WTC11 (cell line): Measurements from ENCODE around the gene LHX5. TPM values are rescaled to one million over a fixed set of nuclear protein-coding genes. Genes with fewer than 3 reads are reported as not detected.

Experiments
- ATAC-seq: fragments of 200-7000 bp; cut with Tn5 transposase; 2 replicates; pipeline ENCODE4 v1.10.0; 2021; ENCODE audit warnings: mild to moderate bottlenecking, moderate library complexity
- CTCF ChIA-PET: fragments of 300-600 bp; sonication (Branson Sonifier 250); formaldehyde crosslinking; loops from one replicate; lab custom pipeline; 2021; ENCODE audit warnings: antibody characterized with exemption; lab: Charles Lee
- POLR2A ChIA-PET: fragments of 350-600 bp; sonication (Branson Sonifier 250); formaldehyde crosslinking; loops from one replicate; lab custom pipeline; 2021; ENCODE audit warnings: antibody characterized with exemption; lab: Charles Lee
- DNase-seq: peaks from one replicate; pipeline ENCODE4 v3.0.0; 2021; ENCODE audit warnings: low spot score
- H3K27ac Mint-ChIP-seq: 2 replicates; pipeline ENCODE4 v1.8.0; 2021; ENCODE audit warnings: mixed read lengths
- H3K27me3 Mint-ChIP-seq: 2 replicates; pipeline ENCODE4 v1.8.0; 2021; ENCODE audit warnings: low read depth, mild to moderate bottlenecking, moderate library complexity, mixed read lengths
- H3K36me3 Mint-ChIP-seq: 2 replicates; pipeline ENCODE4 v1.8.0; 2021; ENCODE audit warnings: mixed read lengths
- H3K4me1 Mint-ChIP-seq: 2 replicates; pipeline ENCODE4 v1.8.0; 2022; ENCODE audit warnings: mixed read lengths
- H3K4me3 Mint-ChIP-seq: 2 replicates; pipeline ENCODE4 v1.8.0; 2021; ENCODE audit warnings: mild to moderate bottlenecking, moderate library complexity, mixed read lengths
- H3K9me3 Mint-ChIP-seq: 2 replicates; pipeline ENCODE4 v1.8.0; 2021; ENCODE audit warnings: mixed read lengths
- CREM ChIP-seq: sonication (generic); formaldehyde crosslinking; IDR thresholded peaks from 2 replicates; pipeline ENCODE4 v1.8.1; 2022; ENCODE audit warnings: mild to moderate bottlenecking, missing genetic modification reagents, moderate library complexity
- FOXK1 ChIP-seq: sonication (generic); formaldehyde crosslinking; IDR thresholded peaks from 2 replicates; pipeline ENCODE4 v1.8.0; 2022; ENCODE audit warnings: mild to moderate bottlenecking, moderate library complexity, missing genetic modification reagents
- GTF2I ChIP-seq: fragments of 250-450 bp; sonication (Bioruptor Pico); conservative IDR thresholded peaks from 2 replicates; pipeline ENCODE4 v1.4.0; 2021; ENCODE audit warnings: mild to moderate bottlenecking
- HMGA2 ChIP-seq: fragments of 250-450 bp; sonication (Bioruptor Pico); IDR thresholded peaks from 2 replicates; pipeline ENCODE4 v1.4.0; 2021; ENCODE audit warnings: mild to moderate bottlenecking, moderate library complexity
- IRF2 ChIP-seq: sonication (generic); formaldehyde crosslinking; IDR thresholded peaks from 2 replicates; pipeline ENCODE4 v1.8.0; 2022; ENCODE audit warnings: low read depth, missing genetic modification reagents, borderline replicate concordance
- JAZF1 ChIP-seq: fragments of 250-450 bp; sonication (Bioruptor Pico); IDR thresholded peaks from 2 replicates; pipeline ENCODE4 v1.9.0; 2021; ENCODE audit warnings: moderate library complexity, mild to moderate bottlenecking, inconsistent platforms
- MYBL2 ChIP-seq: sonication (generic); formaldehyde crosslinking; IDR thresholded peaks from 2 replicates; pipeline ENCODE4 v1.8.1; 2023; ENCODE audit warnings: mild to moderate bottlenecking, moderate library complexity, missing genetic modification reagents
- NFATC4 ChIP-seq: fragments of 250-450 bp; sonication (Bioruptor Pico); IDR thresholded peaks from 2 replicates; pipeline ENCODE4 v1.9.0; 2021; ENCODE audit warnings: mild to moderate bottlenecking
- NR2C2 ChIP-seq: sonication (generic); formaldehyde crosslinking; IDR thresholded peaks from 2 replicates; pipeline ENCODE4 v1.8.0; 2022; ENCODE audit warnings: mild to moderate bottlenecking, missing genetic modification reagents
- OVOL2 ChIP-seq: fragments of 250-450 bp; sonication (Bioruptor Pico); IDR thresholded peaks from 2 replicates; pipeline ENCODE4 v1.9.0; 2021; ENCODE audit warnings: mild to moderate bottlenecking, borderline replicate concordance
- RELA ChIP-seq: sonication (generic); formaldehyde crosslinking; IDR thresholded peaks from 2 replicates; pipeline ENCODE4 v1.8.1; 2022; ENCODE audit warnings: missing genetic modification reagents, mild to moderate bottlenecking, borderline replicate concordance
- SOX15 ChIP-seq: fragments of 250-450 bp; sonication (Bioruptor Pico); IDR thresholded peaks from 2 replicates; pipeline ENCODE4 v1.9.0; 2021; ENCODE audit warnings: mild to moderate bottlenecking
- TEAD1 ChIP-seq: sonication (generic); formaldehyde crosslinking; IDR thresholded peaks from 2 replicates; pipeline ENCODE4 v1.8.0; 2022; ENCODE audit warnings: mild to moderate bottlenecking, missing genetic modification reagents
- TEAD4 ChIP-seq: sonication (generic); formaldehyde crosslinking; IDR thresholded peaks from 2 replicates; pipeline ENCODE4 v1.8.0; 2022; ENCODE audit warnings: mild to moderate bottlenecking, missing genetic modification reagents
- ZNF138 ChIP-seq: sonication (generic); formaldehyde crosslinking; conservative IDR thresholded peaks from 2 replicates; pipeline ENCODE4 v1.8.1; 2022; ENCODE audit warnings: mild to moderate bottlenecking, moderate library complexity, missing genetic modification reagents
- ZNF416 ChIP-seq: fragments of 250-450 bp; sonication (Bioruptor Pico); IDR thresholded peaks from 2 replicates; pipeline ENCODE4 v1.9.0; 2021; ENCODE audit warnings: mild to moderate bottlenecking, inconsistent platforms
- ZNF671 ChIP-seq: fragments of 250-450 bp; sonication (Bioruptor Pico); IDR thresholded peaks from 2 replicates; pipeline ENCODE4 v1.8.0; 2021; ENCODE audit warnings: mild to moderate bottlenecking
- total RNA-seq: library from RNA; stranded (reverse); gene quantifications from 3 replicates; pipeline ENCODE4 v1.2.3, GENCODE V29; 2021
- TF ChIP-seq, protein P1 (sequence below): sonication (generic); formaldehyde crosslinking; IDR thresholded peaks from 2 replicates; pipeline ENCODE4 v1.8.1; 2023; ENCODE audit warnings: mild to moderate bottlenecking, missing genetic modification reagents
- TF ChIP-seq, protein P2 (sequence below): sonication (generic); formaldehyde crosslinking; IDR thresholded peaks from 2 replicates; pipeline ENCODE4 v1.8.0; 2023; ENCODE audit warnings: missing genetic modification reagents, mild to moderate bottlenecking, borderline replicate concordance
- TF ChIP-seq, protein P3 (sequence below): fragments of 250-450 bp; sonication (Bioruptor Pico); IDR thresholded peaks from 2 replicates; pipeline ENCODE4 v1.9.0; 2021; ENCODE audit warnings: mild to moderate bottlenecking

Gene LHX5
- total RNA-seq, 1 experiment from 2014 or later, result 3.0 TPM

DNA sequence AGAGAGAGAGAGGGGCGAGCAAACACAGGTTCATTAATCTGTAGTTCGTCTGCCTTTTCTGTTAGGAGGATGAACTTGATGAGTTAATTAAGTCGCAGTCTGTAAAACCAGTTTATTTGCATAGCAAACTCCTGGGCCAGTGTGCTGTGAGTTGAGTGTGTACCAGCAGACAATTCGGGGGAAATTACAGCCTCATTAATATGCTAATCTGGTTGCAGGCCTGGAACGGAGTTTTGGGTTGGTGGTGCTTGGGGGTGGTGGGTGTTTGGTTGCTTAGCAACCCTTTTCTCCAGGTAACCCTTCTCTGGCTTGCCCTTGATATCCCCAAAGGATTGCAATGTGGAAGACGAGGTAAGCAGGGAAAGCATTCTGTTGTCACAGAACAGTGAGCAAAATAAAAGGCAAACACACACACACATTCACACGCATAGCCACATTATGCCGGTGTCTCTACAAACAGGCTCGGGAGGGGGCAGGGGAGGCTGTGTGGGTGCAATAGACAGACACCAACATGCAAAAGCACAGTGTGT is 29.2 kb upstream of the LHX5 start (continued):
- no peak for TF ChIP-seq NR2C2 (CRISPR knock-in tag)
- no peak for TF ChIP-seq HMGA2 (CRISPR knock-in tag)
- TF ChIP-seq ZNF416 (CRISPR knock-in tag), result no peak
- no peak for TF ChIP-seq ZNF138 (CRISPR knock-in tag)
- TF ChIP-seq, all 79 proteins: peak for 0

DNA sequence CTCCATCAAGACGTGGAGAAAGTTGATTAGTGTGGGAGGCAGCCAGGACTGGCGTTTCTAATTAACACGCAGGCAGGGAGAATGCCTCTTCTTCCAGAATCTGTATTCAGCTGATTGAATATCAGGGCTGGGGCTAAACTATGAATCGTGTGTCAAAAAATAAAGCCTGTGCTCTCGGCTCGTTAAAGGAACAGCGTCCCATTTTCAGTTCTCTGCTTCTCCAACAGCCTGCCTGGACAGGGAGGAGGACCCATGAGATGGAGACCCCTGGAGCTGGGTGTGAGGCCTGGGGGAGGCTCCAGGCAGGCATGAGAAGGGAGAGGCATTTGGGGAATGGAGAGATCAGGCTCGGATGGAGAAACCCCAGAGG is 28.6 kb upstream of the LHX5 start:
- H3K27me3 Mint-ChIP-seq, result no peaks in the 10 kb centered on the region; the same call in 1 of the 2 replicates
- H3K9me3 Mint-ChIP-seq, result peaks cover 13% of the 10 kb centered on the region
- H3K4me1 Mint-ChIP-seq, result peaks cover 25% of the 10 kb centered on the region

DNA sequence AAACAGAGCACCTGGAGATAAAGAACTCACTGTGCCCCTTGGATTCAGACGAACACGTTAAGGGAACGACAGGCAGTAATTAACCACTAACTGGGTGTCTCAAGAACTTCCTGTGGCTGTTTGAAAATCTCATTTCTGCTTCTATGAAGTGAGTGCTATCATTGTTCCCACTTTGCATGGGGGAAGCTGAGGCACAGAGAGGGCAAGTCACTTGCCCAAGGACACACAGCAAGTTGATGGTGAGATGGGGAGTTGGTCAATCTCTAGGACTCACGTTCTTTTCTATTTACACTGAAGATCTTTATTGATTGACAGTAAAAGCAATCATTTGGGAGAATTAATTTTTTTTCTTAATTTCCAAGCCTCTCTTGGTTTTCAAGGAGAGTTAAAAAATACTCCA is 26.8 kb upstream of the LHX5 start:
- TF ChIP-seq HMGA2 (CRISPR knock-in tag), result no peak
- TF ChIP-seq, protein P1, sequence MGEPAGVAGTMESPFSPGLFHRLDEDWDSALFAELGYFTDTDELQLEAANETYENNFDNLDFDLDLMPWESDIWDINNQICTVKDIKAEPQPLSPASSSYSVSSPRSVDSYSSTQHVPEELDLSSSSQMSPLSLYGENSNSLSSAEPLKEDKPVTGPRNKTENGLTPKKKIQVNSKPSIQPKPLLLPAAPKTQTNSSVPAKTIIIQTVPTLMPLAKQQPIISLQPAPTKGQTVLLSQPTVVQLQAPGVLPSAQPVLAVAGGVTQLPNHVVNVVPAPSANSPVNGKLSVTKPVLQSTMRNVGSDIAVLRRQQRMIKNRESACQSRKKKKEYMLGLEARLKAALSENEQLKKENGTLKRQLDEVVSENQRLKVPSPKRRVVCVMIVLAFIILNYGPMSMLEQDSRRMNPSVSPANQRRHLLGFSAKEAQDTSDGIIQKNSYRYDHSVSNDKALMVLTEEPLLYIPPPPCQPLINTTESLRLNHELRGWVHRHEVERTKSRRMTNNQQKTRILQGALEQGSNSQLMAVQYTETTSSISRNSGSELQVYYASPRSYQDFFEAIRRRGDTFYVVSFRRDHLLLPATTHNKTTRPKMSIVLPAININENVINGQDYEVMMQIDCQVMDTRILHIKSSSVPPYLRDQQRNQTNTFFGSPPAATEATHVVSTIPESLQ (CRISPR knock-in tag), result no peak
- no peak for TF ChIP-seq TEAD1 (CRISPR knock-in tag)
- TF ChIP-seq CREM (CRISPR knock-in tag), result no peak
- no peak for TF ChIP-seq ZNF138 (CRISPR knock-in tag)
- TF ChIP-seq OVOL2 (CRISPR knock-in tag), result no peak
- ChIA-PET CTCF (interaction anchor here (3.0 kb wide), 1 partner anchor 36 kb away, joined by 10 read pairs; no protein-coding TSS in a partner anchor), POLR2A (no interaction called here)
- H3K27ac Mint-ChIP-seq, result no peak overlapping the region
- no peaks in the 10 kb centered on the region; the same call in 1 of the 2 replicates for H3K27me3 Mint-ChIP-seq
- DNase-seq (no peak), ATAC-seq (no peak)
- peaks cover 13% of the 10 kb centered on the region for H3K9me3 Mint-ChIP-seq
- peaks cover 25% of the 10 kb centered on the region for H3K4me1 Mint-ChIP-seq
- no peak overlapping the region for H3K4me3 Mint-ChIP-seq
- peaks cover 11% of the 10 kb centered on the region for H3K36me3 Mint-ChIP-seq

More for the DNA sequence above, 28.6 kb upstream of the LHX5 start:
- CTCF ChIA-PET, result interaction anchor here (1.6 to 3.0 kb wide), 2 partner anchors 22 to 38 kb away, joined by 3 to 10 read pairs; no protein-coding TSS in a partner anchor
- TF ChIP-seq NFATC4, result no peak
- no peak for TF ChIP-seq JAZF1 (CRISPR knock-in tag)
- TF ChIP-seq RELA (CRISPR knock-in tag), result no peak
- TF ChIP-seq MYBL2, result no peak
- no peak for TF ChIP-seq FOXK1
- TF ChIP-seq ZNF671, result no peak
- TF ChIP-seq, protein P2, sequence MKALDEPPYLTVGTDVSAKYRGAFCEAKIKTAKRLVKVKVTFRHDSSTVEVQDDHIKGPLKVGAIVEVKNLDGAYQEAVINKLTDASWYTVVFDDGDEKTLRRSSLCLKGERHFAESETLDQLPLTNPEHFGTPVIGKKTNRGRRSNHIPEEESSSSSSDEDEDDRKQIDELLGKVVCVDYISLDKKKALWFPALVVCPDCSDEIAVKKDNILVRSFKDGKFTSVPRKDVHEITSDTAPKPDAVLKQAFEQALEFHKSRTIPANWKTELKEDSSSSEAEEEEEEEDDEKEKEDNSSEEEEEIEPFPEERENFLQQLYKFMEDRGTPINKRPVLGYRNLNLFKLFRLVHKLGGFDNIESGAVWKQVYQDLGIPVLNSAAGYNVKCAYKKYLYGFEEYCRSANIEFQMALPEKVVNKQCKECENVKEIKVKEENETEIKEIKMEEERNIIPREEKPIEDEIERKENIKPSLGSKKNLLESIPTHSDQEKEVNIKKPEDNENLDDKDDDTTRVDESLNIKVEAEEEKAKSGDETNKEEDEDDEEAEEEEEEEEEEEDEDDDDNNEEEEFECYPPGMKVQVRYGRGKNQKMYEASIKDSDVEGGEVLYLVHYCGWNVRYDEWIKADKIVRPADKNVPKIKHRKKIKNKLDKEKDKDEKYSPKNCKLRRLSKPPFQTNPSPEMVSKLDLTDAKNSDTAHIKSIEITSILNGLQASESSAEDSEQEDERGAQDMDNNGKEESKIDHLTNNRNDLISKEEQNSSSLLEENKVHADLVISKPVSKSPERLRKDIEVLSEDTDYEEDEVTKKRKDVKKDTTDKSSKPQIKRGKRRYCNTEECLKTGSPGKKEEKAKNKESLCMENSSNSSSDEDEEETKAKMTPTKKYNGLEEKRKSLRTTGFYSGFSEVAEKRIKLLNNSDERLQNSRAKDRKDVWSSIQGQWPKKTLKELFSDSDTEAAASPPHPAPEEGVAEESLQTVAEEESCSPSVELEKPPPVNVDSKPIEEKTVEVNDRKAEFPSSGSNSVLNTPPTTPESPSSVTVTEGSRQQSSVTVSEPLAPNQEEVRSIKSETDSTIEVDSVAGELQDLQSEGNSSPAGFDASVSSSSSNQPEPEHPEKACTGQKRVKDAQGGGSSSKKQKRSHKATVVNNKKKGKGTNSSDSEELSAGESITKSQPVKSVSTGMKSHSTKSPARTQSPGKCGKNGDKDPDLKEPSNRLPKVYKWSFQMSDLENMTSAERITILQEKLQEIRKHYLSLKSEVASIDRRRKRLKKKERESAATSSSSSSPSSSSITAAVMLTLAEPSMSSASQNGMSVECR (CRISPR knock-in tag), result no peak
- TF ChIP-seq IRF2, result no peak
- no peak for TF ChIP-seq GTF2I
- no peak for TF ChIP-seq NR2C2 (CRISPR knock-in tag)
- no peak for TF ChIP-seq TEAD4
- TF ChIP-seq, protein P3, sequence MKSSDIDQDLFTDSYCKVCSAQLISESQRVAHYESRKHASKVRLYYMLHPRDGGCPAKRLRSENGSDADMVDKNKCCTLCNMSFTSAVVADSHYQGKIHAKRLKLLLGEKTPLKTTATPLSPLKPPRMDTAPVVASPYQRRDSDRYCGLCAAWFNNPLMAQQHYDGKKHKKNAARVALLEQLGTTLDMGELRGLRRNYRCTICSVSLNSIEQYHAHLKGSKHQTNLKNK, result no peak
- TF ChIP-seq SOX15, result no peak
- Mint-ChIP-seq H3K36me3 (peaks cover 11% of the 10 kb centered on the region), H3K4me3 (peak overlapping the region; percentile 7), H3K27ac (no peak overlapping the region)
- peak; percentile 27 for ATAC-seq
- no peak for DNase-seq
- POLR2A ChIA-PET, result no interaction called here
